HS-27A (cell line): ENCODE data around the gene CFAP46.
"Not testable (repeated sequence)": the region's sequence is repeated elsewhere in the genome, so short reads cannot be mapped to it uniquely, and the experiment has no call there.

Experiments
- DNase-seq: peaks from one replicate; pipeline ENCODE4 v3.0.0-alpha.2; 2012; ENCODE audit warnings: low read depth, missing footprints

Gene CFAP46

DNA sequence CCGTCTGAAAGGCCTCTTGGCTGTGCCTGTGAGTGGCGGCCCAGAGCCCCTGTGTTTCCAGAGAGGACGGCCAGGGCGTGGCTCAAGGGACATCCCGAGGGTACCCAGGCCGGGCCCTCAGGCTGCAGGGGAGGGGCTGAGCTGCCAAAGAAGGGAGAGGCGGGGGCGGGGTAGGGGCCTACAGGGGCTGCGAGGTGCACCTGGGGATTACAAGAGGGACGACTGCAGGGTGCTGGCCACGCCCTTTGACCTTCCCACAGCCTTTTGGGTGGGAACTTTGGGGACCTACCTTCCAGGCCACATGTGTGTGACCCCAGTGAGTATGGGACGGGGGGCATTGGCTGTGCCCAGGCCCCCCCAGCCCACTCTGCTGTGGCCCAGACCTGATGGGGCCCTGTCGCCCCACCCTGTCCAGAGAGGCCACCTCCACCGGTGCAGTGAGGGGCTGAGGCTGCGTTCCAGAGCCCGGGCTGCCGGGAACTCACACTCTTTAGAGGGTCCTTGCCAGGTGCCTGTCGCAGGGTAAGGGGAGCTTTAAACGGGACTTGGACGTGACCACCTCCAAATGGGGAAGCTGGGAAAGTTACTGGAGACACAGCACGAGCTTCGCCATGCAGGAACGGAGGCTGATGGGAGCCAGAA is 137.5 kb downstream of the CFAP46 start:
- DNase-seq: no peak

DNA sequence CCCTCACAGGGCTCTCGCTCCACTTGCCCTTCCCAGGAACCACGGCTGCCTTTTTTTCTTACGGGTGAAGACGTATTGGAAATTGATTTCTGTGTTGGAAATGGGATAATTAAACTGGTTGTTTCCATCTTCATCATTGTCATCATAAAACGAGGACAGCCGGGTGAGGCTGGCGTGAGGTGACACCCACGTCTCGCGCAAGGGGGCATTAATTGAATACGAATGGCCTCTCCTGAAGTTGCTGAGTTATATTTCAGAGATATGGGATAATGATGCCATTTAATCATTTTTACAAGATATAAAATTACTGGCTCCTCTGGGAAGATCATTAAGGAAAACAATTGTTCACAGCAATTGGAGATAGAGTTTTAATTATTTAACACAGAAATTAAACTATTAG is 138.1 kb downstream of the CFAP46 start:
- no peak for DNase-seq

DNA sequence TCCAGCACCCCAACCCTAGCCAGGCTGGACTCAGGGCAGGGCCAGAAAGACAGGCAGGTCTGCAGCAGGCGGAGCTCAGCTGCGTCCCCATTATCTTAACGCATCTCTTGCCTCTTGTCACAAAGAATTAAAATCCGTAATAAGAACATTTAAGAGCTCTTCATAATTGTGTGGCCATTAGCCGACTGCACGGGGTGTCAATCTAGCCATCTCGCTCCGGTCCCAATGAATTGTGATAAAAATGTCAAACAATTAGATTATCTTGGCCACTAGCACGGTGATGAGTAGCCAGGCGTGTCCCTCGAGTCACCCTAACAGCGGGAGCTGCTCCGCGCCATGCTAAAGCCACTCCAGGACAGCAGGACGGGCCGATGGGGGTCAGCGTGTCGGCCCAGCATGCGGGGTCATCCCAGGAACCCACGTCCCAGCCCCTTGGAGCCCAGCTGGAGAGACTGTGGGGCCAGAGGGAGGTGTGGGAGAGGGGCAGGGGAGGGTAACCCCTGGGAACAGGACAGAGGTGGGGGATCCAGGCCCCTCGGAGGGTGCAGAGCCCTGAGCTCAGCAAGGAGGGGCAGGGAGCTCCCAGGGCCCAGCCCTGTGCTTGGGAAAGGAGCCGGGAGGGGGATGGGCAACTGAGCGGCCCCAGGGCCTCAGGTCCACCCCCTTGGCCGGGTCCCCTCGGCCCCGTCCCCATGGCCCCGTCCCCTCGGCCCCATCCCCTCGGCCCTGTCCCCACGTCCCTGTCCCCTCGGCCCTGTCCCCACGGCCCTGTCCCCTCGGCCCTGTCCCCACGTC is 138.8 kb downstream of the CFAP46 start:
- DNase-seq: no peak

DNA sequence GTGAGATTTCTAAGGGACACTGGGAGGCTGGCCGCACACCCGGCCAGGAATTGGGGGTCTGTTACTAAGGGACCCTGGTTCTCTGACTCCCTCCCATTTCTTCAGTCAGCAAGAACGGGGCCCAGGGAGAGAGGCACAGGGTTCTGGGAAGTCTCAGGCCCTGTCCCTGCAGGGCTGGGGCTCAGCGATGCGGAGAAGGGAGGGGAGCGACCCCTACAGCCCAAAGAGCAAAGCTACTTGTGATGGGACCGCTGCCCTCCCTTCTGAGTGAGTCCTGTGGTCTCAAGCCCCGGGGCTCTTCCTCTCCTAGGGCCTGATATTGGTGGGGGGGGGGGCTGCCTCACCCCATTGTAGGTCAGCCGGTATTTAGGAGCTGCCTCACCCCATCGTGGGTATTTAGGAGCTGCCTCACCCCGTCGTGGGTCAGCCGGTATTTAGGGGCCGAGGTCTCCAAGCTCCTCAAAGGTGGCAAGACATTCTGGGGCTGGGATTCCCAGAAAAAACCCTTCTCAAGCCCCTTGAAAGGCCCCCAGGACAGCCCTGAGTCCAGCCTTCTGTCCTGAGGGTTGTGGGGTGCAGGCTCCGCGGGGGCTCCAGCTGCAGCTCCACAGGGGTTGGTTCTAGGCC is 139.6 kb downstream of the CFAP46 start:
- no peak for DNase-seq

DNA sequence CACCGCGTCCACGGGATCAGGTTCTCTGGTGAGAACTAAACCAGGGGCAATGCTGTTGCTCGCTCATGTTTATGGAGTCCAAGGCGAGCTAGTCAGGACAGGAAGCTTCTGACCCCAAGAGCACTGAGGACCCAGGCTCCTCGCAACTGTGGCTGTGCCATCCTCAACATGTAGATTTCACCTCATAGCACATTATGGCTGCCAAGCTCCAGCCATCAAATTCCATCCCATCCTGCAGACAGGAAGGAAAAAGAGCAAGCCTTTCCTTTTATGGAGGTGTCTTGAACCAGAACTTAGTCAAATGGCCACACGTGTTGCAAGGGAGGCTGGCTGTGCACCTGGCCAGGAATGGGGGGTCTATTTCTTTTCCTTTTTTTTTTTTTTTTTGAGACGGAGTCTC is 140.3 kb downstream of the CFAP46 start:
- DNase-seq: no peak

DNA sequence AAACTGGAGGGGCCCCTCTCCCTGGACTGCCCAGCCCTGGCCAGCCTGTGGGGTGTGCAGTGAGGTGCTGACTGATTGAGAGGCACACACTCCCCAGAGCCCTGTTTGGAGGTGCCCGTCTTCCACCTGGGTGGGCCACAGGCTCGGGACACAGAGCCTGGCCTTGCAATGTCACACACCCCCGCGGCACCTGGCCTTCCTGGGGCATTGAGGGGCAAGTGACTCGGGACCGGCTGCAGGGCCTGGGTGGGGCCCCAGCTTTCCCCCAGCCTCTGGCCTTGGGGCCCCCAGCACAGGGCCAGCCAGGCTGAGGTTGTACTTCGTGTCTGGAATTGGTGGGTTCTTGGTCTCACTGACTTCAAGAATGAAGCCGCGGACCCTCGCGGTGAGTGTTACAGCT is 142.5 kb downstream of the CFAP46 start:
- no peak for DNase-seq

DNA sequence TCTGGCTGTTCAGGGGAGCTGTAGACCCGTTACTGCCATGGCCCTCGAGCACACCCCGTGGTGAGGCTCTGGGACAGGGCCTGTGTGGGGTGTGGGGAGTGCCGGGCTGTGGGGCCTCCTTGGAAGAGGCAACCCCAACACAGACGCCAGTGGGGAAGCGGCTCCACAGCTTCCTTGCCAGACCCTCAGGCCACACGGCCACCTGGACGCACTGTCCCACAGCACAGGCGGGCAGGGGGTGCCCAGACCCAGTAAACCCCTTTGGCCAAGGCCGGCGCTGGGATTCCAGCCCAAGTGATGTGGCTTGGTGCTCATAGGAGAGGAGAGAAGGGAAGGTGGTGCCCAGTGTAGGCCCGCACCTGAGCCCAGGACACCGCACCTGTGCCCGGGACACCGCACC is 143.5 kb downstream of the CFAP46 start:
- DNase-seq: no peak

DNA sequence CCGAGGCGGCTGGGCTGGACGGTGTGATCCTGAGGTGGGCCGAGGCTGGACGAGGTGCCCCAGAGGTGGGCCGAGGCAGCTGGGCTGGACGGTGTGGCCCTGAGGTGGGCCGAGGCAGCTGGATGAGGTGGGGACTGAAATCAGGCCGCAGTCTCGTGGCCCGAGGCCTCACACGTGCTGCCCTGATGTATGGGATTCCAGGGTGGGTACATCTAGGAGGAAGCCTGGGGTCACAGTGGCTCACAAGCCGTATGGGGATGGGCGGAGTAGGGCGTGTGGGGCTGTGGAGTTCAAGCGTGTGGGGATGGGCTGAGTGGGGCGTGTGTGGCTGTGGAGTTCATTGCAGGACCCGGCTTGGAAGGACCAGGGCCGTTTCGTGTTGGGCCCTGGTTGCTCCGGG is 144.0 kb downstream of the CFAP46 start:
- no peak for DNase-seq

DNA sequence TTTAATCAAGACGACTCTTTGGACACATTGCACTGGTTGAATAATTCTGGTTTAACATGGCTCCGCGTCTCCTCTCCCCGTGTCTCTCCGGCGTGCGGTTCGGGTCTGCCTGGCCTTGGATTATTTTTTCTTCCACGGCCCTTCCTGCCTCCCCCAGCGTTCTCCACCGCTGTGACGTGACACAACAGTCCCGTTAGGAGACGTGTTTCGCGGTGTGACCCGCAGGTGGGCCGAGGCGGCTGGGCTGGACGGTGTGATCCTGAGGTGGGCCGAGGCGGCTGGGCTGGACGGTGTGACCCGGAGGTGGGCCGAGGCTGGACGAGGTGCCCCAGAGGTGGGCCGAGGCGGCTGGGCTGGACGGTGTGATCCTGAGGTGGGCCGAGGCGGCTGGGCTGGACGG is 144.4 kb downstream of the CFAP46 start:
- DNase-seq: not testable (repeated sequence)

DNA sequence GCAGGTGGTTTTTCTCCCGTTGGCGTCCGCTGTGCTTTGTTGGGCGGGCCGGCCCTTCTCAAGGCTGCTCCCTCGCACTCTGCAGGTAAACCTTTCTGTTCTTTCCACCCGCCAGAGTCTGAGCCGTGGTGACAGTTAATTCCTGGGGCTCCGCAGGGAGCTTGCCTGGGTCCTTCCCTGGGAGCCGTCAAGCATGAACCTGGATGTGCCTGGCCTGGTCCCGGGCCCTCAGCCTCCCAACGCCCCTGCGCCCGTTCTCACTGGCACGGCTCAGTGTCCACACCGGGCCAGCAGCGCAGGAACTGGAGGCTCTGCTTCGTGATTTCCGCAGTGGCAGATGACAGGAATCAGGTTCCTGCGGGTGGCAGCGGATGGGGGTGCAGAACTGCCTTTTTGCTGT is 145.5 kb downstream of the CFAP46 start:
- DNase-seq: no peak

DNA sequence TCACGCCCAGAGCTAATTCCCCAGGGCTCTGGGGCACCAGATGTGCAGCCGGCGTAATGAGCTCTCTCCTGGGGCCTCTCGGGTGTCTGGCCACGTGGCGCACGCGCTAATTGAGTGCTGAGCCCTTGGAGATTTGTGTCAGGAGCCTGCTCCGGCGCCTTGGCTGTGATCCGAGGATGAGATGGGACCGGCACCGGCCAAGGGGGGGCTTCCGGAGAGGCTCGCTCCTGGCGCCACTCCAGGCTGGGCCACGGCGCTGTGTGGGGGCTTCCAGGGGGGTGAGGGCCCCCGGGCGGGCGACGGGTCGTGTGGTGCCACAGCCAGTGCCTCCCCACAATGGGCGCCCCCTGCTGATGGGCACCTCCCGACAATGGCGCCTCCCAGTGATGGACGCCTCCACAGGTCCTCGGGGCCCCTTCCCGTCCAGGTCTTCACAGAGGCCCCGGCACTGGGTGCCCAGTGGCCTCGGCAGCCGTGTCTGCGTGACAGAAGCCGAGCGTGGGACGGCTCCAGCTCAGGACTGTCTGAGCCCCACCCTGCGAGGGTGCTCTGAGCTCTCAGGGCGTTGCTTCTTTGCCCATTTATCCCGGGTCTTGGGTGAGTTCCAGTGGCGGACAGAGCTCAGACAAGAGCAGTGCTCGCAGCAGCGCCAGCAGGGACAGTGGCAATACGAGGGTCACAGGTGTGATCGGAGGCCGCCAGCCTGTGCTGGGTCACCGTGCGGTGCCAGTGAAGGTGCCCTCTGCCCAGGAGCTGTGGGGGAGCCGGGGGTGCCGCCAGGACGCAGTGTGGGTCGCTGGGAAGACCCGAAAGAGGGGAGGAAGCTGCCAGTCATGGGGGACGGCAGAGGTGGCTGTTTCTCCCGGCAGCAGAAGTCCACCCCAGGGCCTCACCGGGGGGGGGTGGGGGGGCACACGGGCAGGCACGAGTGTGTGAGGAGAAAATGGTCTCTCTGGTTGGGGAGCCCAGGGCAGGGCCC is 148.2 kb downstream of the CFAP46 start:
- DNase-seq: no peak

DNA sequence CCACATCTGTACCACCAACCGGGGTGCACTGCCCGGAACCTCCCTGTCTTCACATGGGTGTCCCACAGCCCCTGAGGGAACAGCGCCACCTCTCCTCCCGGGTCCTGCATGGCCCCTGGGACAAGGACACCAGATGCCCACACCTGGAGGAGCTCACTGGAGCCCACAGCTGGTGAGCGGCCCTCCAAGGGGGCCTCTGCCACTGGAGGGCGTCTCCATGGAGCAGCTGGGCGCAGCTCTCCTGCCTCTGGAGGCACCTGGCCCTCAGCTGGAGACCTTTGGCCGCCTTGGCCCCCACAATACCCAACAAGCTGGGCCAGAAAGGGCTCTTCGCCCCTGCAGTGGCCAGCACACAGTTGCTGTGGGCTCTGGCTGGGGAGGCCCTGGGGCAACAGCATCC is 149.2 kb downstream of the CFAP46 start:
- DNase-seq: no peak

DNA sequence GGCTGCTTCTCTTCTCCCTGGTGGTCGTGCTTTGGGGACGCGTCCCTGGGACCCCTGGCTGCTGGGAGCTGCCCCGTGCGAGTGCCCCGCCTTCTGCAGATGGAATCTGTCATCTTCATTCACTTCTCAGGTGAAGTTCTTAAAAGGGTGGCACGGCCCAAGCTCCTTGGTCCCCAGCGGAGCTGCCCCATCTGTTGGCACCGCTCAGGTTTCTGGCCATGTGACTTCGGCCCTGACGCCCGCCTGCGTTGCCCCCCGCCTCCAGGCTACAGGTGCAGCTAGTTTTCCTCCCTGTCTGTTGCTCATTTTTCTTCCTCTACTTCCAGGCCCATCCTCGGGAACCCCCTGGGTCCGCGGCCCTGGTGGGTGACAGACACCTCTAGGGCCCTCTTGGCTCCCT is 149.6 kb downstream of the CFAP46 start:
- DNase-seq: no peak

DNA sequence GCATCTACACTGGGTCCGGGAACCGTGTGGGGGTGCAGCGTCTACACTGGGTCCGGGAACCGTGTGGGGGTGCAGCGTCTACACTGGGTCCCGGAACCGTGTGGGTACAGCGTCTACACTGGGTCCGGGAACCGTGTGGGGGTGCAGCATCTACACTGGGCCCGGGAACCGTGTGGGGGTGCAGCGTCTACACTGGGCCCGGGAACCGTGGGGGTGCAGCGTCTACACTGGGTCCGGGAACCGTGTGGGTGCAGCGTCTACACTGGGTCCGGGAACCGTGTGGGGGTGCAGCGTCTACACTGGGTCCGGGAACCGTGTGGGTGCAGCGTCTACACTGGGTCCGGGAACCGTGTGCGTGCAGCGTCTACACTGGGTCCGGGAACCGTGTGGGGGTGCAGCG is 150.3 kb downstream of the CFAP46 start:
- not testable (repeated sequence) for DNase-seq

DNA sequence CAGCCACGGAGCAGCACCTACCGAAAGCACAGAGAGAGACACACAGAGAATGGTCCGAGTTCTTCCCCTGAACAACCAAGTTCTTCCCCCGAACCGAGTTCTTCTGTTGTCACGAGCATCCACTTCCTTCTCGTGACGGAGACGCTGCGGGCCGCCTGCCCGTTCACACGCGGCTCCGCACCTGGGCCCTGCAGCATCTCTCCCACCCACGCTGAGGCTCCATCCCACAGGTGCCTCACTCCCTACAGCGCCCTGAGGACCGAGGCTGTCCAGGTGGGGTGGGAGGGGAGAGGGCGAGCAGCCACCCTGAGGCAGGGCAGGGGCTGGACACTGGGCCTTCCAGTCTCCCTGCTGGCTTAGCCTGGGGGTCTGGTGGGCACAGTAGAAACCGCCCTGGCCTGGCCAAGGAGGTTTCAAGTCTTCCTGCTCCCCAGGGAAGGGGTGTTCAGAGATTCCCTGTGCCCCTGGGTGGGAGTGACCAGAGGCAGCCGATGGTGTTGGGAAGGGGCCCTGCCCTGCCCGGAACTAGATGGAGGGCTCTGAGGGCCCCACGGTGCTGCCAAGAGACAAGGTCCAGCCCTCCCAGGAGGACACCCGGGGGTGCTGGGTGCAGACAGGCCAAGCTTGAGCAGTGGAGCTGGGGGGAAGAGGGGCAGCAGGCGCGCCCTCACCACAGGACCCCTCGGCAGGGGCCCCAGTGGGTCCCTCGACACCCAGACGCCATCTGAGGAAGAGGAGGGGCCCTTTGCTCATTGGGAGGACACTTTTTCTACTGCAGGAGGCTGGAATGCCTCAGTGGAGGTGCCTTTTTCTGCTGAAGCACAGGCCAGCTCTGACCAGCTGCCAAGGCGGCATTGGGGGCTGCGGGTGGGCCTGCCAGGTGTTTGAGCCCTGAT is 151.2 kb downstream of the CFAP46 start:
- no peak for DNase-seq

DNA sequence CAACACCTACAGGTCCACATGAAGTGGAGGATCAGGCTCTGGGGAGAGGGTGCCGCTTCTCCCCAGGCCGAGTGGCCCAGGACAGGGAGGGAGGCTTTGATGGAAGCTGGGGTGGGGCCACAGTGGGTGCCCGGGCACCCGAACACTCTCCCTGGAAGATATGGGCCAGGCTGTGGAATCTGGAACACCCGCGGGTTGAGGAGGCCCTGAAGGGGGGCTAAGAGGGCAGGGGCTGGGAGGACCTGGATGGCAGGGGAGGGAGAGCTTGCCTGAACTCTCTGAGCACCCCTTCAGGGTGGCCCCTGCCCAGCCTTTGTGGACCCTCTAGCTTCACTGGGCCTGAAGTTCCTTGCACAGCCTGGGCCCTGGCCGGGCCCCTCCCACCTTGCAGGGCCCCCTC is 151.9 kb downstream of the CFAP46 start:
- no peak for DNase-seq

DNA sequence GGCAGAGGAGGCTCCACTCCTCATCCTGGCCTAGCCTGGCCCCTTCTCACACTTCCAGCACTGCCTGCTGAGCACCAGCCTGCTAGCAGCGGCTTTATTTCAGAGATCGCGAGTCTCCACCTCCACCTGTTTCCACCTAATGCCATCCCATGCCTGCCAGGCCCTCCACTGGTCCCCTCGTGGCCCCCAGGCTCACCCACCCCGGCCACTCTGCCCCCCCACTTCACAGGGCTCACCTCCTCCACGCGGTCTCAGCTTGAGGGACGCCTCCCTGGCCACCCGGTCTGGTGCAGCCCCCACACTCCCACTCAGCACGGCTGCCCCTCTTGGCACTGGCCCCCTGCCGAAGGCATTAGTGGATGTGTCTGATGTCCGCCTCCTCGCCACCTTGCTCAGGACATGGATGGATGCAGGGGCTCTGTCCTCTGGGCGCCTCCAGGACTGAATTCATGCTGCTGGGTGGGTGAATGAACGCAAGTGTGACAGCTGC is 152.7 kb downstream of the CFAP46 start:
- DNase-seq: no peak

DNA sequence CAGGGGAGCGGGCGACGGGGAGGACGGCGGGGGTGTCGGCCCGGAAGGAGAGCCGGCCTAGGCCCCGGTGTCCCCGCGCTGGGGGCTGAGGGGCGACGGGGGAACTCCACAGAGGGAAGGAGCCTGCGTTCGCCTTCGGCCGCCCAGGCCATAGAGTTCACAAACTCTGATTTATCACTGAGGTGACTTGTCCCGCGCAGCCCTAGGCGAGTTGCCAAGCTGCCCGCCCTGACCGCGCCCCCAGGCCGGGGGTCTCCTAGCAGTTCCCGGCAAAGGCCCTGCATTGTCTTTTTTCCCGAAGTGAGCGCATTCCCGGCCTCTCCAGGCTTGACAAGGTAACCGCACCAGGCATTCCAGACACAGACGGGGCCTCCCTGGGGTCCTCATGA is 153.5 kb downstream of the CFAP46 start:
- no peak for DNase-seq

DNA sequence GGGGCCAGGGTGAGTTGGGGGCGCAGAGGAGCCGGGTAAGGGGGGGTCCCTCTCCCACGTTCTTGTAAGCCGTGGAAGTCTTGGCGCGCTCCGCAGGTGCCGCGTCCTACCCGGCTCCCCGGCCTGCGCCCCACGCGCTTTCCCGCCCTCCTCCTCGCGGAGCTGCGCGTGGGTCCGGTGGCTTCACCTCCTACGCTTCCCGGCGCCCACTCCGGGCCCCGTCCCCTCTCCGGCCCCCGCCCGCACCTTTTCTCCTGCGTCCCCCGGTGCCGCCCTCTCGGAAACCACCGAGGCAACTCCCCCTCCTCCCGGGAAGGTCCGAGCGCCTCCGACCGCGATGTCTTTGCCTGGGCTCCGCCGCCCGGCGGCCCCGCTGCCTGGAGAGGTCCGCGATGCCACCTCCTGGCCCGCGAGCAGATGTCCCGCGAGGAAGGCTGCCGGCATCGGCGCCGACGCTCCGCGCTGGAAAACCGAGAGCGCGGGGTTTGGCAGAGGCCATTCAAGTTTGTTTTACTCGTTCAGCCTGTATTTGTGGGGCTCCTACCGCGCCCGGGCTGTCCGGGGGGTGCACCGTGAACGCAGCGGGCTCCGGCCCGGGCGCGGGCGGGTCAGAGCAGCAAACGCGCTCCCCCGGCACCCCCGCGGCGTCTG is 154.1 kb downstream of the CFAP46 start:
- DNase-seq: no peak

DNA sequence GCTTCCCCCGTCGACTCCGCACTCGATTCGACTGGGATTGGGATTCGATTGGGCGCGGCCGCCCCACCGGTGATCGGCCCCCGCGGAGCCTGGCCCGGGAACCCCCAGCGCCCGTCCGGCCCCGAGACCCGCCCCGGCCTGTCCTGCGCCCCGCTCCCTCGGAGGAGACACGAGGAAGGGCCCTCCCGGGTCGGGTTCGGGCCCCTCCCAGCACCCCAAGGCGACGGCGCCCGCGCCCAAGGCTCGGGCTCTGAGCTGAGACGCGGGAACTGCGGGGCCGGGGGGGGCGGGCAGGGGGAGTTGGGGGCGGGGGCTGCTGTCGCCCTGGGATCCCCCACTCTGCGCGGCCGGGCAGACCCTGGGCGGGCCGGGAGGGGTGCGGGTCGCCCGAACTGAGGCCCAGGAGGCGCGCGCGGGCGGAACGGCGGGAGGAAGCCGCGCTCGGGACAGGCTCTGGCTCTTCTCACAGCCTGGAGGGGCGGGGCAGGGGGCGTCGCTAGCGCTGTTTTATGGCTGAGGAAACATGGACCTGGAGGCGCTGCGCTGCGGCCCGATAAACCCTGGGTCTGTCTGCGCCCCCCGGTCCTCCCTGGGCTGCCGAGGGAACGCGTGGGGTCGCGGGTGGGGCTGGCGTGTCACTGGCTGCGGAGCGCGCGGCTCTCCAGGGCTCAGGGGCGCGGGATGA is 154.7 kb downstream of the CFAP46 start:
- DNase-seq: no peak
